Natural killer cell (primary cell): Measurements from ENCODE around the gene GNG8. TPM values are rescaled to one million over a fixed set of nuclear protein-coding genes. Genes with fewer than 3 reads are reported as not detected.

Experiments
- ATAC-seq, 3 donors: fragments of 150-1000 bp in 2 of 3; fragments of 200-7000 bp in 1 of 3; cut with Tn5 transposase; 1 replicate in 1 of 3; 2 replicates in 2 of 3; pipeline ENCODE4 v1.10.0; 2021; ENCODE audit warnings: mild to moderate bottlenecking in 2 of 3, moderate library complexity in 2 of 3
- DNase-seq, 2 donors: peaks; one replicate each; pipeline versions ENCODE4 v3.0.0 to v3.0.0-alpha.2; 2013 to 2021; ENCODE audit warnings: mixed read lengths in 1 of 2
- H3K27ac ChIP-seq: one replicate; pipeline ENCODE4 v1.5.1; 2013; ENCODE audit warnings: mild to moderate bottlenecking, low read length
- H3K27me3 ChIP-seq: one replicate; pipeline ENCODE4 v1.6.1; 2013; ENCODE audit warnings: low read length; ENCODE audit not compliant: control insufficient read depth, insufficient read depth
- H3K36me3 ChIP-seq: one replicate; pipeline ENCODE4 v1.6.1; 2013; ENCODE audit warnings: low read length; ENCODE audit not compliant: control insufficient read depth, insufficient read depth
- H3K4me1 ChIP-seq: one replicate; pipeline ENCODE4 v1.6.1; 2013; ENCODE audit warnings: low read length; ENCODE audit not compliant: control insufficient read depth, insufficient read depth
- H3K4me3 ChIP-seq: one replicate; pipeline ENCODE4 v1.5.1; 2013; ENCODE audit warnings: low read length
- H3K9me3 ChIP-seq: one replicate; pipeline ENCODE4 v1.6.1; 2013; ENCODE audit warnings: low read length; ENCODE audit not compliant: control insufficient read depth, insufficient read depth
- H3K27ac Mint-ChIP-seq, 2 donors: one replicate each; pipeline ENCODE4 v1.8.0; 2022; ENCODE audit warnings: mild to moderate bottlenecking in 2 of 2, mixed read lengths in 2 of 2, moderate library complexity in 1 of 2
- H3K27me3 Mint-ChIP-seq, 2 donors: one replicate each; pipeline ENCODE4 v1.8.0; 2022; ENCODE audit warnings: low read depth in 2 of 2, mixed read lengths in 2 of 2
- H3K36me3 Mint-ChIP-seq: one replicate; pipeline ENCODE4 v1.8.0; 2022; ENCODE audit warnings: mixed read lengths
- H3K4me1 Mint-ChIP-seq, 2 donors: one replicate each; pipeline ENCODE4 v1.8.0; 2022; ENCODE audit warnings: mixed read lengths in 2 of 2
- H3K4me3 Mint-ChIP-seq: one replicate; pipeline ENCODE4 v1.8.0; 2022; ENCODE audit warnings: mild to moderate bottlenecking, moderate library complexity, mixed read lengths
- H3K9me3 Mint-ChIP-seq, 2 donors: one replicate each; pipeline ENCODE4 v1.8.0; 2022; ENCODE audit warnings: mixed read lengths in 2 of 2
- CTCF ChIP-seq: fragments of 200-600 bp; IDR thresholded peaks from one replicate; pipeline ENCODE4 v1.8.0; 2022; ENCODE audit warnings: antibody characterized with exemption
- WGBS: methylation state at CpG from one replicate; pipeline ENCODE4 v1.1.7; 2013; ENCODE audit warnings: missing lambda C conversion rate; ENCODE audit not compliant: insufficient coverage; 5-methylcytosine and 5-hydroxymethylcytosine counted together
- intact Hi-C: fragments of 100-400 bp; cut with micrococcal nuclease; formaldehyde crosslinking; loops from one replicate; pipeline ENCODE4 v1.14.2; 2022
- total RNA-seq, 4 donors: library from RNA; stranded (reverse); fragments of 120-200 nt in 1 of 4; gene quantifications; one replicate each; pipeline versions ENCODE4 v1.2.3 to v1.2.4, GENCODE V29; 2013 to 2022

The GNG8 gene
- not detected for total RNA-seq
- not detected for total RNA-seq (2013)

DNA sequence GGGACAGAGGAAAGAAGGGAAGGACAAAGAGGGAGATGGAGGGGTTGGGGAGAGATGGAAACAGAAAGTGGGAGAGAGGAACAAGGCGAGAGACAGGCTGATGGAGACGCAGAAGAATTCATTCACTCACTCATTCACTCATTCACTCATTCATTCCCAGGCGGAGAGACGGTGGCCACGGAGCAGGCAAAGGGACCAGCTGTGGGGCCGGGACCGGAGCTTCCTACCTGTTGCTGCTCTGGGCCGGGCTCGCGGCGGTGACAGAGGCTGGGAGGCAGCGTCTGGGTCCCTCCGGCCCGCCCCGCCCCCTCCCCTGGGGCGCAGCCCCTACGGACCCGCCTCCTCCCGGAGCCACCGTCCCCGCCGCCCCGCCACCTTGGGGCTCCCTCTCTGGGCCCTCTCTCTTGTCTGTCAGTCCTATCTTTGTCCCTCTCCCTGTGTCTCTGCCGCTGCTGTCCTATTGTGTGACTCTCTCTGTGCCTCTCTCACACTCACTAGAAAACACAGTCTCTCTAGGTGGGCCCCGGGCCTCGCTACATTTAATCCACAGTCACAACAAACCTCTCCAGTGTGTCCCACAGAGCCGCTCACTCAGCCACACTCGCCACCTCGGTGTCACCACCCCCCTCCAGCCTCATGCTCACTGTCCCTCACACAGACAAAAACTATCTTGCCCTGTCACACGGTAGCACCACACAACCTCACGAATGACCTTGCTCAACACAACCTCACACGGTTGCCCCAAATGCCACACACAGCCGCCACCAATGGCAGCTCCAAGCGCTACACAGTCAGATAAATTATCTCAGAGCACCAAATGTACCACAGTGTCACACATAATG is at the start of gene GNG8:
Gene GNG8 (minus strand): TSS at position 283 of the 842 bp plus-strand sequence. CDS start 1,520 bp downstream, outside the sequence.
- no peaks in the 10 kb centered on the region for H3K9me3 ChIP-seq
- Mint-ChIP-seq H3K27ac (no peak within 1 kb of the TSS), H3K36me3 (no peaks in the 10 kb centered on the region), H3K4me3 (peak within 1 kb of the TSS; percentile 50), H3K4me1 (peaks cover 0 to 12% of the 10 kb centered on the region in 2 donors), H3K9me3 (no peaks in the 10 kb centered on the region), H3K27me3 (peaks cover 24 to 28% of the 10 kb centered on the region in 2 donors)
- no peak for TF ChIP-seq CTCF
- peaks cover 36% of the 10 kb centered on the region for H3K27me3 ChIP-seq
- H3K27ac ChIP-seq = no peak within 1 kb of the TSS
- H3K36me3 ChIP-seq = no peaks in the 10 kb centered on the region
- DNase-seq (peak in 1 of 2 donors; percentile 60), ATAC-seq (no peak)
- no peak within 1 kb of the TSS for H3K4me3 ChIP-seq
- intact Hi-C loops = no loop called here
- H3K4me1 ChIP-seq = peaks cover 46% of the 10 kb centered on the region
- WGBS = 23% methylated on average over 34 of the region's 34 CpGs

DNA sequence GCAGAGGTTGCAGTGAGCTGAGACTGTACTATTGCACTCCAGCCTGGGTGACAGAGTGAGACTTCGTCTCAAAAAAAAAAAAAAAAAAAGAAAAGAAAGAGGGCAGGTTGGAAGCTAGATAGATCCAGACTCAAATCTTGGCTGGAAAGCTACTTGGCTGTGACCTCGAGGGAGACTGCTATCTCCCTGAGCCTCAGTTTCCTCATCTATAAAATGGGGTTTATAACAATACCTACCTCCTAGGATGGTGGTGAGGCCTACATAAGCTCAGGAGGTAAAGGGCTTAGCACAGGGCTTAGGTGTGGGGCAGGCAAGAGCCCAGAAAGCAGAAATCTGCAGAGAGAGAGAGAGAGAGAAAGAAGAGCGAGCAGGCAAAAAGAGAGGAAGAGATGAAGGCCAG is 49.2 kb upstream of the GNG8 start:
- ATAC-seq (no peak), DNase-seq (no peak)
- Histone ChIP-seq H3K4me1 (no peaks in the 10 kb centered on the region), H3K27me3 (no peaks in the 10 kb centered on the region), H3K9me3 (no peaks in the 10 kb centered on the region), H3K36me3 (peaks cover 76% of the 10 kb centered on the region), H3K27ac (no peak overlapping the region), H3K4me3 (no peak overlapping the region)
- WGBS = 92% methylated on average over 2 of the region's 3 CpGs
- peaks cover under 1% of the 10 kb centered on the region for H3K36me3 Mint-ChIP-seq
- peak overlapping the region; percentile 44 to 61 for H3K27ac Mint-ChIP-seq
- intact Hi-C loops = no loop called here
- H3K4me3 Mint-ChIP-seq = no peak overlapping the region
- H3K9me3 Mint-ChIP-seq = no peaks in the 10 kb centered on the region
- peaks cover 0 to 4% of the 10 kb centered on the region in 2 donors for H3K4me1 Mint-ChIP-seq
- H3K27me3 Mint-ChIP-seq = no peaks in the 10 kb centered on the region
- TF ChIP-seq CTCF = no peak

GRCh38 chr19:46678110-46678732 is 42.2 kb upstream of the GNG8 start:
- Mint-ChIP-seq H3K4me1 (peaks cover 6 to 26% of the 10 kb centered on the region in 2 donors), H3K27ac (peak overlapping the region; percentile 57 to 76), H3K36me3 (no peaks in the 10 kb centered on the region), H3K9me3 (no peaks in the 10 kb centered on the region), H3K4me3 (no peak overlapping the region), H3K27me3 (no peaks in the 10 kb centered on the region)
- ATAC-seq (peak; percentile 84 to 94 (median 93)), DNase-seq (peak; percentile 25 to 76)
- intact Hi-C loops = no loop called here
- Histone ChIP-seq H3K4me3 (no peak overlapping the region), H3K36me3 (peaks cover 81% of the 10 kb centered on the region), H3K9me3 (no peaks in the 10 kb centered on the region), H3K27ac (no peak overlapping the region), H3K4me1 (no peaks in the 10 kb centered on the region), H3K27me3 (no peaks in the 10 kb centered on the region)
- no peak for TF ChIP-seq CTCF
- WGBS = 88% methylated on average over 26 of the region's 26 CpGs
